ENCODE results near the gene PDE6B.

The PDE6B gene

GRCh38 chr4:718460-718859 lies 93.1 kb downstream of the PDE6B start:
- no peak overlapping the region for H3K27ac ChIP-seq
- TF ChIP-seq CTCF (IDR thresholded peaks at IDR 0.05; ENCODE audit: low read depth, low read length) = no peak
- H3K27me3 ChIP-seq (ENCODE audit: insufficient read depth, low read depth, severe bottlenecking) = no peaks in the 10 kb centered on the region
- DNase-seq = no peak
- no peaks in the 10 kb centered on the region for H3K9me3 ChIP-seq (ENCODE audit: severe bottlenecking)
- H3K36me3 ChIP-seq = peaks cover 27% of the 10 kb centered on the region
- H3K4me3 ChIP-seq (ENCODE audit: low read depth, low read length) = no peak overlapping the region
